DND-41 (cell line): ENCODE data around the gene RGPD4.

Experiments used
- EZH2 ChIP-seq: IDR thresholded peaks from 3 replicates; pipeline ENCODE4 v1.6.1; 2012; ENCODE audit warnings: borderline replicate concordance, low read depth, mild to moderate bottlenecking, moderate library complexity, low read length, inconsistent platforms; ENCODE audit not compliant: severe bottlenecking
- TF ChIP-seq, protein P1 (sequence below): IDR thresholded peaks from 2 replicates; pipeline ENCODE4 v1.5.1; 2012; ENCODE audit warnings: borderline replicate concordance, low read length, moderate library complexity, mild to moderate bottlenecking; ENCODE audit not compliant: poor library complexity, severe bottlenecking; ENCODE audit errors: extremely low read depth

DNA sequence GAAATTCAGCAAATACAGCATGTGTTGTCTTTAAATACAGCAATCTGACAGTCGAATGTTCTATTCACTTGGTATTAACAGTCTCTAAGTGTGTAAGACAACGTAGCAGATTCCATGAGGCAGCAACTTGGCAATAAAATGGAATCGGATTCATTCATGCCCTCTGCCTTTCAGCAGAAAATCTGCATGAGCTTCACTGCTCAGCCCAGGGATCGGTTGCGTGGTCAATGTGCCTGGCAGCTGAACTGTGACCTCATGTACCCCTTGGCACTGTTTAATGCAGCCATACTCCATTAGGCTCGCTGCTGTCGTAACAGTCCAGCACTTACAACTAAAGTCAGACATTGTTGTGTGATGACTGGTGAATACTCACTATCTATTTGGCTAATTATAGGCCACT, 17.7 kb upstream of the RGPD4 start:
- TF ChIP-seq, protein P1, sequence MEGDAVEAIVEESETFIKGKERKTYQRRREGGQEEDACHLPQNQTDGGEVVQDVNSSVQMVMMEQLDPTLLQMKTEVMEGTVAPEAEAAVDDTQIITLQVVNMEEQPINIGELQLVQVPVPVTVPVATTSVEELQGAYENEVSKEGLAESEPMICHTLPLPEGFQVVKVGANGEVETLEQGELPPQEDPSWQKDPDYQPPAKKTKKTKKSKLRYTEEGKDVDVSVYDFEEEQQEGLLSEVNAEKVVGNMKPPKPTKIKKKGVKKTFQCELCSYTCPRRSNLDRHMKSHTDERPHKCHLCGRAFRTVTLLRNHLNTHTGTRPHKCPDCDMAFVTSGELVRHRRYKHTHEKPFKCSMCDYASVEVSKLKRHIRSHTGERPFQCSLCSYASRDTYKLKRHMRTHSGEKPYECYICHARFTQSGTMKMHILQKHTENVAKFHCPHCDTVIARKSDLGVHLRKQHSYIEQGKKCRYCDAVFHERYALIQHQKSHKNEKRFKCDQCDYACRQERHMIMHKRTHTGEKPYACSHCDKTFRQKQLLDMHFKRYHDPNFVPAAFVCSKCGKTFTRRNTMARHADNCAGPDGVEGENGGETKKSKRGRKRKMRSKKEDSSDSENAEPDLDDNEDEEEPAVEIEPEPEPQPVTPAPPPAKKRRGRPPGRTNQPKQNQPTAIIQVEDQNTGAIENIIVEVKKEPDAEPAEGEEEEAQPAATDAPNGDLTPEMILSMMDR = no peak
- no peak for TF ChIP-seq EZH2
